HCT116 (cell line): Measurements from ENCODE around the gene NOP10. TPM values are rescaled to one million over a fixed set of nuclear protein-coding genes. Genes with fewer than 3 reads are reported as not detected.

ENCODE experiments used
- ATAC-seq: fragments of 200-7000 bp; cut with Tn5 transposase; 2 replicates; pipeline ENCODE4 v1.9.1; 2020; ENCODE audit warnings: mild to moderate bottlenecking, moderate library complexity
- BruUV-seq: library from RNA; stranded (reverse); fragments of 400-500 nt; replicated peaks from 2 replicates; lab custom pipeline; 2021; lab: Mats Ljungman, UMichigan
- CTCF ChIA-PET: fragments of 300-600 bp; sonication (Branson Sonifier 250); formaldehyde crosslinking; loops from one replicate; lab custom pipeline; 2021; ENCODE audit warnings: antibody characterized with exemption; lab: Charles Lee
- POLR2A ChIA-PET: fragments of 300-600, 350-600 bp; sonication (Branson Sonifier 250); formaldehyde crosslinking; loops from one replicate; lab custom pipeline; 2021; ENCODE audit warnings: antibody characterized with exemption; lab: Charles Lee
- RAD21 ChIA-PET, 2 experiments: fragments of 300-600 bp; sonication (Branson Sonifier 250); formaldehyde crosslinking; loops; one replicate each; lab custom pipeline; 2023; ENCODE audit warnings: low total read pairs in 2 of 2; ENCODE audit not compliant: uncharacterized antibody in 2 of 2, unreplicated experiment in 2 of 2, low non-redundant PET in 1 of 2; lab: Charles Lee
- DNase-seq: peaks from one replicate; pipeline ENCODE4 v3.0.0-alpha.2; 2010; ENCODE audit warnings: low read depth, low spot score
- H2AFZ ChIP-seq: fragments of 200-600 bp; shearing (Covaris generic), sonication (generic); 2 replicates; pipeline ENCODE4 v1.6.1; 2017; ENCODE audit warnings: low read depth, mixed run types, mixed read lengths, antibody characterized with exemption, low read length; ENCODE audit not compliant: poor library complexity, severe bottlenecking
- H3K27ac ChIP-seq: 2 replicates; pipeline ENCODE4 v1.5.1; 2012; ENCODE audit warnings: low read depth, low read length
- H3K27me3 ChIP-seq: fragments of 200-600 bp; sonication (generic); 2 replicates; pipeline ENCODE4 v1.6.1; 2016; ENCODE audit warnings: mixed run types, low read length, mixed read lengths; ENCODE audit not compliant: insufficient read depth
- H3K36me3 ChIP-seq, 2 experiments: fragments of 200-500 bp in 1 of 2; fragments of 200-600 bp in 1 of 2; sonication (Bioruptor generic) in 1 of 2; sonication (generic) in 1 of 2; 2 replicates each; pipeline versions ENCODE4 v1.5.1 to v1.6.1; 2014 to 2016; ENCODE audit warnings: low read length in 2 of 2, inconsistent platforms in 1 of 2, mixed read lengths in 1 of 2, mixed run types in 1 of 2; ENCODE audit not compliant: insufficient read depth in 2 of 2, control insufficient read depth in 1 of 2
- H3K4me1 ChIP-seq, 2 experiments: fragments of 200-600 bp in 1 of 2; sonication (generic) in 1 of 2; 2 replicates each; pipeline versions ENCODE4 v1.5.1 to v1.6.1; 2012 to 2017; ENCODE audit warnings: low read length in 2 of 2, inconsistent platforms in 1 of 2, mild to moderate bottlenecking in 1 of 2, mixed read lengths in 1 of 2, mixed run types in 1 of 2, moderate library complexity in 1 of 2; ENCODE audit not compliant: insufficient read depth in 2 of 2, control insufficient read depth in 1 of 2
- H3K4me2 ChIP-seq: fragments of 200-600 bp; sonication (generic); 2 replicates; pipeline ENCODE4 v1.6.1; 2017; ENCODE audit warnings: mixed run types, low read length, mixed read lengths
- H3K4me3 ChIP-seq, 2 experiments: fragments of 200-600 bp in 1 of 2; sonication (generic) in 1 of 2; replicated peaks in 1 of 2; 2 replicates each; pipeline ENCODE4 v1.5.1; 2011 to 2016; ENCODE audit warnings: low read length in 2 of 2, control low read depth in 1 of 2, low read depth in 1 of 2, mild to moderate bottlenecking in 1 of 2, mixed read lengths in 1 of 2, mixed run types in 1 of 2
- H3K79me2 ChIP-seq: fragments of 200-600 bp; sonication (generic); 2 replicates; pipeline ENCODE4 v1.6.1; 2017; ENCODE audit warnings: mild to moderate bottlenecking, mixed run types, low read length, moderate library complexity, mixed read lengths; ENCODE audit not compliant: insufficient read depth
- H3K9ac ChIP-seq: fragments of 200-600 bp; sonication (generic); 2 replicates; pipeline ENCODE4 v1.6.1; 2016; ENCODE audit warnings: low read length, mixed read lengths
- H3K9me2 ChIP-seq: fragments of 200-600 bp; sonication (generic), shearing (Covaris generic); 2 replicates; pipeline ENCODE4 v1.6.1; 2017; ENCODE audit warnings: mixed run types, mild to moderate bottlenecking, moderate library complexity; ENCODE audit not compliant: insufficient read depth
- H3K9me3 ChIP-seq, 2 experiments: fragments of 200-500 bp in 1 of 2; fragments of 200-600 bp in 1 of 2; sonication (Bioruptor generic) in 1 of 2; sonication (generic) in 1 of 2; 2 replicates each; pipeline ENCODE4 v1.6.1; 2014 to 2017; ENCODE audit warnings: low read length in 2 of 2, mixed read lengths in 2 of 2, inconsistent platforms in 1 of 2, low read depth in 1 of 2, mild to moderate bottlenecking in 1 of 2, mixed run types in 1 of 2, moderate library complexity in 1 of 2; ENCODE audit not compliant: control insufficient read depth in 1 of 2, insufficient read depth in 1 of 2
- H4K20me1 ChIP-seq: fragments of 200-600 bp; sonication (generic), shearing (Covaris generic); 2 replicates; pipeline ENCODE4 v1.6.1; 2017; ENCODE audit warnings: mixed run types, mild to moderate bottlenecking, moderate library complexity; ENCODE audit not compliant: insufficient read depth
- CEBPB ChIP-seq: IDR thresholded peaks from 2 replicates; pipeline ENCODE4 v1.6.1; 2012; ENCODE audit warnings: low read depth
- EGR1 ChIP-seq: IDR thresholded peaks from 2 replicates; pipeline ENCODE4 v1.6.1; 2012; ENCODE audit warnings: low read depth
- ELF1 ChIP-seq: IDR thresholded peaks from 2 replicates; pipeline ENCODE4 v1.6.1; 2012; ENCODE audit warnings: low read depth, borderline replicate concordance
- MAX ChIP-seq: IDR thresholded peaks from 2 replicates; pipeline ENCODE4 v1.6.1; 2012
- POLR2A ChIP-seq: IDR thresholded peaks from 2 replicates; pipeline ENCODE4 v1.7.0; 2011; ENCODE audit warnings: borderline replicate concordance; ENCODE audit not compliant: insufficient read depth, insufficient read length; ENCODE audit errors: extremely low read depth
- POLR2AphosphoS5 ChIP-seq: IDR thresholded peaks from 2 replicates; pipeline ENCODE4 v1.6.1; 2011; ENCODE audit warnings: mild to moderate bottlenecking, low read depth, low read length, moderate library complexity
- REST ChIP-seq: IDR thresholded peaks from 2 replicates; pipeline ENCODE4 v1.6.1; 2012; ENCODE audit warnings: low read depth
- SRF ChIP-seq: IDR thresholded peaks from 2 replicates; pipeline ENCODE4 v1.6.1; 2012; ENCODE audit warnings: low read depth
- ZFX ChIP-seq: fragments of 450-650 bp; IDR thresholded peaks from 2 replicates; pipeline ENCODE4 v1.6.1; 2017
- intact Hi-C: fragments of 100-400 bp; cut with micrococcal nuclease; formaldehyde crosslinking; loops from 2 replicates; pipeline ENCODE4 v1.10.0; 2022
- total RNA-seq: library from RNA; stranded (reverse); gene quantifications from one replicate; pipeline ENCODE4 v1.2.1, GENCODE V29; 2021; ENCODE audit not compliant: unreplicated experiment

Gene NOP10
- total RNA-seq, 1 experiment from 2014 or later, result 216 TPM

GRCh38 chr15:34365836-34366235 lies 22.9 kb upstream of the NOP10 start:
- POLR2A ChIA-PET, result interaction anchor here (1.2 to 1.7 kb wide), 2 partner anchors 23 to 28 kb away, joined by 4 to 5 read pairs; partner anchors contain the start of genes NOP10, NUTM1 and SLC12A6
- H3K9ac ChIP-seq, result peak overlapping the region; percentile 86
- H3K4me2 ChIP-seq, result peak overlapping the region; percentile 72
- H3K9me3 ChIP-seq, result no peaks in the 10 kb centered on the region
- intact Hi-C loops, result loop anchor here (10.0 kb wide), 3 partner anchors 51 to 301 kb away; partner anchors contain the start of gene EMC4
- H3K4me3 ChIP-seq, result peak overlapping the region; percentile 88 to 98
- H3K9me2 ChIP-seq, result no peaks in the 10 kb centered on the region
- CTCF ChIA-PET, result interaction anchor here (0.8 to 3.1 kb wide), 4 partner anchors 7 to 256 kb away, joined by 3 to 22 read pairs (median 4); partner anchors contain the start of genes NOP10 and NUTM1
- DNase-seq (no peak), ATAC-seq (no peak)
- RAD21 ChIA-PET, result no interaction called here
- TF ChIP-seq ELF1, result no peak
- no peak for TF ChIP-seq CEBPB
- no peak for TF ChIP-seq SRF
- no peak for TF ChIP-seq POLR2AphosphoS5
- no peak for TF ChIP-seq ZFX
- no peak for TF ChIP-seq POLR2A
- TF ChIP-seq EGR1, result no peak
- TF ChIP-seq MAX, result no peak
- TF ChIP-seq REST, result no peak
- peak overlapping the region; percentile 96; the same call in 1 of the 2 replicates for H3K27ac ChIP-seq
- no peaks in the 10 kb centered on the region for H3K27me3 ChIP-seq
- H3K4me1 ChIP-seq, result peaks cover 16 to 36% of the 10 kb centered on the region in 2 experiments
- H3K36me3 ChIP-seq, result peaks cover 13 to 22% of the 10 kb centered on the region in 2 experiments; a peak in 2 of 4 replicates
- H2AFZ ChIP-seq, result no peak overlapping the region
- peaks cover 21% of the 10 kb centered on the region for H3K79me2 ChIP-seq
- BruUV-seq, result TSS peak; percentile 34
- no peaks in the 10 kb centered on the region; the same call in 1 of the 2 replicates for H4K20me1 ChIP-seq
